NCI-H526 (cell line): ENCODE data around the gene COG4.
"Not testable (repeated sequence)": the region's sequence is repeated elsewhere in the genome, so short reads cannot be mapped to it uniquely, and the experiment has no call there.

Experiments used
- DNase-seq, 2 experiments: peaks; one replicate each; lab custom pipeline; 2025; lab: John Stamatoyannopoulos, UW

The COG4 gene

DNA sequence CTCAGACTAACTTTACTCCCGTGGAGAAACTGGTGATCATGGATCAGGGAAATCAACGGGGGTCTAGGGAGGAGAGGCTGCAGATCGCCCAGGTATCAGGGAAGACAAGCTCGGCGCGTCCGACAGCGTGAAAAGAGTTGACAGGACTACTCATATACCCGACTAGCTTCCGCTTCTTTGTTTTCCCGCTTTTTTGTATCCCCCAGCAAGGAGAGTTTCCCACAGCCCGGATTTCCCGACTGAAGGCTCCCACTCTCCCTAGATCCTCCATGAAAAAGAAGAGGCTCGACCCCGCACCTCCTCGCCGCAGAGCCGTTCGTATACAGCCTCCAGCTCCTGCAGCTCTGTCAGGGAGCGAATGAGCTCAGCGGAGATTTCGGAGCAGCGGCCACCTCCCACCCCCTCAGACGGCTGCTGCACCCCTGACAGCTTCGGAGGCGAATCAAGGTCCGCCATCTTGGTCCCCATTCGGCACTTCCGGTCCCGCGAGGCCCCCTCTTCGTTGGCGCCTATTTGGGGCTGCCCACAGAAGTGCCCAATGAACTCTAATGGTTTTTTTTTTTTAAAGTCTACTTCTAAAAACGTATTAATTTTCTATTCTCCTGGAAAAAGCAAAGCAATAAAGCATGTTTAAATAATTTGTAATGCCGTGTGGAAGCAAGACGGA lies at the start of gene COG4:
Gene COG4, minus strand, starts transcription at position 479 of the 667 bp plus-strand sequence. Its CDS starts 11 bp downstream, at position 468.
- DNase-seq, result peak; percentile 63 to 78

DNA sequence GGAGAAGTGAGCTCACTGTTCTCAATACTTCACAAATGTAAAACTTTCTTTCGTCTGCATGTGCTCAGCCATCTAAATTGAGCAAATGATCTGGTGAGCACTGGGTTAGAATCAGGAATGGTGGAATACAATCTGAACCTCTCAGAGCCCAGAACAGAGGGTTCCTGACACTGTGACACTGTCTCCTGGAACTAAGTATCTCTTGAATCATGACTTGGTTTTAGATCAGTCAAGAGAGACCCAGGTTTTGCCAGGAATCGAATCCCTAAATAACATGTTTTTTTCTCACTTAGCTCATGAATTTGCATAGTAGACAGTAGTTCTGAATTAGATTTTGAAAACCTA lies 49.5 kb upstream of the COG4 start:
- DNase-seq, result no peak

DNA sequence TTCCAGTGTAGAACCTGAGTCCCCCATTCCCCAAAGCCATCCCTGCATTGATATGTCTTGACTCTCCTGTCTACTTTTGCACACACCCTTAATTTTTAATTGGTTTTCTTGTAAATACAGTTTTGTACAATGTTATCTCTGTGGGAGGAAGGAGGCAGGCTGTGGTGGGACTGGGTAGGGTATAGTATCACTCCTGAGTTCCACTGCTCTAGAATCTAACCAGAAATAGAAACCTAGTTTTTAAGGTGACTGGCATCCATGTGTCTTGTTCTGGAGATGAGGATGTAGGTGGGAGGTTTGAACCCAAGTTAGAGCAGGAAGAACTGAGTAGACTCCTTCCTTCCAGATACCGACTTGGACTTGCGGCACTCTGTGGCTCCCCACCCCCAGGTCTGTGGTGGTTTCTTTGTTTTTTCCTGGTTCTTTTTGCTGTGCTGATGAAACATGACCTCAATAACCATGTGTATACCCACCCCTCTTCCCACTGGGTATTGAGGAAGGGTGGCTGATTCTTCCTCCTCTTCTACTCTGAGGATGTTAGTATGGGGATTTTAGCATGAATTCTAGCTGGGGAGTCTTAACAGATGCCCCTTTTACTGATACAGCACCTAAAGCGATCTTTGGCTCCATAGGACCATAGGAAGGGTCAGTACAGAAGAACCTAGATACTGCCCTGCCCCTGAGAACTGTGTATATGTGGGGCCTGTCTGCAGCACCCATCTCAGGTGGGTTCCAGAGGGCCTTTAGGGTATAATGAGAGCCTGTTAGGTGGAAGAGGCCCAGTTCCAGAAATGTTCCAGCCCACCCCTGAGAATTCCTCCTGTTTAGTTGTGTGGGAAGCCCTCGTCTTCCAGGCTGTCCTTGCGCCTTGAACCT lies 48.9 kb upstream of the COG4 start:
- no peak for DNase-seq

DNA sequence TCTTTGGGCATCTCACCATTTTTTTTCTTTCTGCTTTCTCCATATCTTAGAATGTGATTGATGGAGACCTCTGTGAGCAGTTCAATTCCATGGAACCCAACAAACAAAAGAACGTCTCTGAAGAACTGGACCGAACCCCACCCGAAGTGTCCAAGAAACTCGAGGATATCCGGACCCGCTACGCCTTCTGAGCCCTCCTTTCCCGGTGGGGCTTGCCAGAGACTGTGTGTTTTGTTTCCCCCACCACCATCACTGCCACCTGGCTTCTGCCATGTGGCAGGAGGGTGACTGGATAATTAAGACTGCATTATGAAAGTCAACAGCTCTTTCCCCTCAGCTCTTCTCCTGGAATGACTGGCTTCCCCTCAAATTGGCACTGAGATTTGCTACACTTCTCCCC lies 48.3 kb upstream of the COG4 start:
- no peak for DNase-seq

DNA sequence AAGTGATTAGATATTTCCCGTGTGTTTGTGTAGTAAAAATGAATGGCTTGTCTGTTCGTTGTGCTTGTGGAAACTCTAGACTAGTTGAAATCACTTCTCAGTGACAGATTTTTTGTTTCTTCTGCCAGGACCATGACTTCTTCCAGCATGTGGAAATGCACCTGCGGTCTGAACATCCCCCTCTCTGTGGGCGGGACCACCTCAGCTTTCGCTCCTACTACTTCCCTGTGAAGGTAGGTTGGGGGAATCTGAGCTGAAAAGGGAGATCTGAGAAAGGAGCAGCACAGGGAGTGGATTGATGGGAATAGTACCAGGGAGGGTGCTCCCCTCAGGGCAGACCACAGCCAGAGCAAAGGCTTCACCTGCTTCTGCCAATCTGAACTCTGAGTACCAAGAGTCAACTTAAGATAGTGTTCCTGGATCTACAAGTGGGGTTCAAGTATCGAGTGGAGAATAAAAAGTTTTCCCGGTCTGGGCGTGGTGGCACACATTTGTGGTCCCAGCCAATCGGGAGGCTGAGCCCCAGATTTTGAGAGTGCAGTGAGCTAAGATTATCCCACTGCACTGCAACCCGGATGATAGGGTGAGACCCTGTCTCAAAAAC lies 47.7 kb upstream of the COG4 start:
- no peak for DNase-seq

DNA sequence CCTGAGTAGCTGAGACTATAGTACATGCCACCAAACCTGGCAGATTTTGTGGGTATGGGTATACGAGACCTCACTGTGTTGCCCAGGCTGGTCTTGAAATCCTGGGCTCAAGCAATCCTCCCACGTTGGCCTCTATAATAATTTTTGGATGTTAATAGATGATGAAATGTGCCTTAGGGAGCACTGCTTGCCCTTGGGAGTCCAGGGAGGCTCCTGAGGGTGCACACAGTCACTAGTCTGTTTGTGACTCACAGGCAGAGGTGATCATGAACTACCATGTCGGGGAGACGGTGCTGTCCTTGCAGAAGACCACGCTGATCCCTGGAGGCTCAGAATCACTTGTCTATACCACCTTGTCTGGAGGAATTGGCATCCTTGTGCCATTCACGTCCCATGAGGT lies 46.4 kb upstream of the COG4 start:
- no peak for DNase-seq

DNA sequence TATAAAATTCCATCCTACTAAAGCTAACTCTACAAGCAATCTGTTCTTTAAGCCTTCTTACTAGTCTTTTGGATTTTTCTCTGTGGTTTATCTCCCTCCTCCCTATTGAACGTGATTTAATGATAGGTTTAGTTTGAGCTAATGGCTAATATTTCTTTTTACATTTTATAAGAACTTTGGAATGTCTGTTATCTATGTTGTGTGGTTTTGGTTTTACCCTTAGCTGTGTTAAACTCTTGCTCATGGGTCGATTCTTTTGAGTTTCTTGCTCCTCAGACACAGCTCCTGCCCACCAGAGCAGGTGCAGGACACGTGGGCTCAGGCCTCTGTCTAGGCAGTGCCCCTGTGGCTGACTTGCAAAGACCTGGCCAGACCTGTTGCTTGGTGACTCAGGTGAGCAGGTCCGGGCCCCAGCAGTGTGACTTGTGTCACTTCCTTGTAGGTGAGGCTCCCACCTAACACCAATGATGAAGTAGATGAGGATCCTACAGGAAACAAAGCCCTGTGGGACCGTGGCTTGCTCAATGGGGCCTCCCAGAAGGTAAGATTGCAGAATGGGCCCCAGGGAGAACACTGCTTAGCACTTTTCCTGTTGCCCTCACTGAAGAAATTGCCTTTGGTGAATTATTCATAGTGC lies 45.4 kb upstream of the COG4 start:
- no peak for DNase-seq

DNA sequence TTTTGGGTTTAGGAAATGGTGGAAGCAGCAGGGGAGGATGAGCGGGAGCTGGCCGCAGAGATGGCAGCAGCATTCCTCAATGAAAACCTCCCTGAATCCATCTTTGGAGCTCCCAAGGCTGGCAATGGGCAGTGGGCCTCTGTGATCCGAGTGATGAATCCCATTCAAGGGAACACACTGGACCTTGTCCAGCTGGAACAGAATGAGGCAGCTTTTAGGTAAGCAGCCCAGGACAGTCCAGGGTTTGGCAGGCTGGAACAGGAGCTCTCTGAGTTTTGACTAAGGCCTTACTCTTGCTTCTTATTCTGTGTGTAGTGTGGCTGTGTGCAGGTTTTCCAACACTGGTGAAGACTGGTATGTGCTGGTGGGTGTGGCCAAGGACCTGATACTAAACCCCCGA lies 41.7 kb upstream of the COG4 start:
- no peak for DNase-seq

DNA sequence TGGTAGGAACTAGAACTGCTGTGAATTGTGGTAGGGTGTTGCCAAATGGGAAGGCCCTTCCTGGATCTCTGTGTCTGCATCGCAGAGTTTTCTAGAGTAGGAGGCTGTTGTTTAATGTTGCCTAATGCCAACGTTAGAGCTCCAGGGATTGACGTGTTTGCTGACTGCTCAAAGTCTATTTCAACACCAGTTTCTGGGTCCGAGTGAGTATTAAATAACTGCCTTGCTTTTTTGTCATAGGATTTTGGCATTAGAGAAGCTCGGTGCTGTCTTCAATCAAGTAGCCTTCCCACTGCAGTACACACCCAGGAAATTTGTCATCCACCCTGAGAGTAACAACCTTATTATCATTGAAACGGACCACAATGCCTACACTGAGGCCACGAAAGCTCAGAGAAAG lies 40.3 kb upstream of the COG4 start:
- no peak for DNase-seq

DNA sequence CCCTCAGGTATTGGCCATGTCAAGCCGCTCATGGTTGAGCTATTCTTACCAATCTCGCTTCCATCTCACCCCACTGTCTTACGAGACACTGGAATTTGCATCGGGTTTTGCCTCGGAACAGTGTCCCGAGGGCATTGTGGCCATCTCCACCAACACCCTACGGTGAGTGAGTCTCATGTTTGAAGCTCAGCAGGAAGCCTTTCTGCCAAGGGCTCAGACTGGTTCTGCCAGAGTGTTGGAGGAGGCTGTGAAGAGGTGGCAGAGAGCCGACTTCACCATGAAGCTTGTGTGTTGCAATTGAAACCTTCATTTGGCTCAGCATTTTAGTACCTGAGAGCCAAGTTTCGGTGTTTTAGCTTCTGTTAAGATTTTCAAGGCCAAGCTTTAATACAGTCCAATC lies 38.3 kb upstream of the COG4 start:
- DNase-seq, result peak in 1 of 2 experiments; percentile 5

DNA sequence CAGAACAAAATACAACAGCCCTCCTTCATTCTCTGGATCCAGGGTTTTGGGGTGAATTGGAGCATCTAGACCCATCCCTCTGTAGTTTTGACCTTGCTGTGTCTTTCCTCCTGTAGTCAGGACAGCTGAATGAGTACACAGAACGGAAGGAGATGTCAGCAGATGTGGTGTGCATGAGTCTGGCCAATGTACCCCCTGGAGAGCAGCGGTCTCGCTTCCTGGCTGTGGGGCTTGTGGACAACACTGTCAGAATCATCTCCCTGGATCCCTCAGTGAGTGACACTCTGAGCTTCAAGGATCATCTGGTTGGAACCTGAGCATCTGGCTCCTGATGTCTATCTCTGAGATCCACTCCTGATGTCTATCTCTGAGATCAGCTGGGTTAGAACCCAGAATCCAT lies 32.7 kb upstream of the COG4 start:
- no peak for DNase-seq

DNA sequence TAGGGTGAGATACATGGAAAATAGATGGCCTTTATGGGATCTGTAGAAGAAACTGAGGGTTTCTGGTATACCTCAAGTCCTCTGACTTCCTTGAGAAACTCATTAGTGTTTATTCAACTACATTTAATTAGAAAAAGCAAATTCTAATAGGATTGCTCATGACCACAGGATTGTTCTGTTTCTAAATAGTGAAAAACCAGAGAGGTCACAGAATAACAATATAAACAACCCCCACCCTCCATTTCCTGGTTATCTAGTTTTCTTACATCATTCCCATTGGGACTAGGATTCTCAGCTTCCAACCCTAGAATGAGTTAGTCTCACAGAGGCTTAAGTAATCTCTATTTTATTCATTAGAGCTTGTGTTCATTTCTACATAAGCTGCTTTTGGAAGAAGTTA lies 30.3 kb upstream of the COG4 start:
- no peak for DNase-seq

DNA sequence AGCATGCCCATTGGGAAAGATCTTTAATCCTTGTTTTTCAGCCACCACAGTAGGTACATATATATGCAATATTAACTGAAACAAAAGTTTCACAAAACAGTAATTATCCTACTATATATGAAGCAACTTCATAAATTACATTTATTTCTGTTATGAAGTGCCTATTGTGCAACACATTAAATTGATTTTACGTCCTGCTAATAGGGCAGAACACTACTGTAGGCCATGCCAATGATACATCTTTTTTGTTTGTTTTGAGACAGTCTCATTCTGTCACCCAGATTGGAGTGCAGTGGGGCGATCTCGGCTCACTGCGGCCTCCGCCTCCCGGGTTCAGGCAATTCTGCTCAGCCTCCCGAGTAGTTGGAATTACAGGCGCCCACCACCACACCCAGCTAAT lies 29.3 kb upstream of the COG4 start:
- no peak for DNase-seq

DNA sequence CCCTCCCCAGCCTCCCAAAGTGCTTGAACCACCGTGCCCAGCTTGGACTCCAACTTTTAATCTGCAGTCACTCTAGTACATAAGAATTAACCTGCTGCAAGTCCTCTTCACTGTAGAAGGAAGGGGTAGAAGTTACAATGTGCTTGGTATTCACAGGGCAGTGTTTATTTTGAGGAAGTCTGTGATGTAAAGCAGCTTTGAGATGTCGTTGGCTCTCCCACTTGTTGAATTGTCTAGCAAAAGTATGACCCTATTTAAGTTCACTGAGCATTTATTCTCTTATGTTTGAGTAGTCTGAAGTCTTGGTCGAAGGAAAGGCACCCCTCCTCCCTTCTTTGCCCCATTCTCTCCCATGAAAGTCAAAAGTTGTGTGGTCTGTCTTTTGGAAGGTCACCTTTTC lies 28.4 kb upstream of the COG4 start:
- no peak for DNase-seq

DNA sequence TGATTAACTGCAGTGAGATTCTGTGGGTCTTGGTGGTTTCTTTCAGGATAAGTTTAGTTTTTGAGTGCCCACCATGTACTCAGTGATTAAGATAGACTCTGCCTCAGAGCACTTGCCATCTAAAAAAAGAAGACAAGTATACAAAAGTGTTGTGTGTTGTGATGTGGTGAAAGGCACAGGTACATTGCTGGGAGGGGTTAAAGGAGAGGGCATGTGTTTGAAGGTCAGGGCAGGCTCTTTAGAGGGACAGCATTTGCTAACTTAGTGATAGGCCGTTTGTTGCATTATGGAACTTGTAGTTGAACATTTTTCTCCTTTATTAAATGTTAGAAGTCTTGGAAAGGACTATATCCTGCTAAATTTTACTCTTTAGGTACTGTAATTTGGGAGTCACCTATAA lies 26.7 kb upstream of the COG4 start:
- DNase-seq, result no peak

DNA sequence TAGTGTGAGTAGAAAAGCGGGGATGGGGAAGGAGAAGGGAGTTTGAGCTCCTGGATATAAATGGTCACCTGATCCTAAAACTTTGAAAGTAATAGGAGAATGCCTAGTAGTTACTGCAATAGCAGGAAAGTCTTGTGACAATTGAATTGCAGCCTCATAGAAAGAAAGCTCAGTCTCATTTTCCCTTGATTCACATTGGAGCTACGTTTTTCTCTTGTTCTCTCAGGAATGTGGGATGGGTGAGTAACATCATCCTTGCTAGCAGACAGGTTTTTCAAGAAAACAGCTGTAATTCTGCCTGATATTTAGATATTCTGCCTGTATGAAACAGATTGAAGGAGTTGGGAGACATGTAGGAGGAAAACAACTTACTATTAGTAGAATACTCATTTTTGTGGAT lies 25.6 kb upstream of the COG4 start:
- no peak for DNase-seq

DNA sequence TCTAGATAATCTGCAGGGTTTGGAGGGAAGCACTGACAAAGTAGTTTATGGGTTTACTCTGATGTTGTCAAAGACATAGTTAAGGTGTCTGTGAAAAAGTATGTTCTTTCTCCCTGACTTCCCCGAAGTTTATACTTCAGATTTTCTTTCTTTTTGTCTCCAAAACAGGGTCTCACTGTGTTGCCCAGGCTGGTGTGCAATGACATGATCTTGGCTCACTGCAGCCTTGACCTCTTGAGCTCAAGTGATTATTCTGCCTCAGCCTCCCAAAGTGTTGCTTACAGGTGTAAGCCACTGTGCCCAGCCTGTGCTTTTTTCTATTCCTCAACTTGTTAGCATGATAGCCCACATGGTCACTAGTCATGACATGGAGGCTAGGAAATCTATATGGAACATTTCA lies 21.2 kb upstream of the COG4 start:
- DNase-seq, result no peak

DNA sequence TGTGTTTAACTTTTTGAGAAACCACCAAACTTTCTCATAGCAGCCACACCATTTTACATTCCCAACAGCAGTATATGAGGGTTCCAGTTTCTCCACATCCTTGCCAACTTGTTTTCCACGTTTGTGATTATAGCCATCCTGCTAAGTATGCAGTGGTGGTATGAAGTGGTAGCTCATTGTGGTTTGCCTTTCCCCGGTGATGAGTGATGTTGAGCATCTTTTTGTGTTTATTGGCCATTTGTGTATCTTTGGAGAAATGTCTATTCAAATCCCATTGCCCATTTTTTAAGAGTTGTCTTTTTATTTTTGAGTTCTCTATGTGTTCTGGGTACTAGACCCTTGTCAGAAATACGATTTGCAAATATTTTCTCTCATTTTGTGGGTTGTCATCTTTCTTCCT lies 17.6 kb upstream of the COG4 start:
- no peak for DNase-seq

DNA sequence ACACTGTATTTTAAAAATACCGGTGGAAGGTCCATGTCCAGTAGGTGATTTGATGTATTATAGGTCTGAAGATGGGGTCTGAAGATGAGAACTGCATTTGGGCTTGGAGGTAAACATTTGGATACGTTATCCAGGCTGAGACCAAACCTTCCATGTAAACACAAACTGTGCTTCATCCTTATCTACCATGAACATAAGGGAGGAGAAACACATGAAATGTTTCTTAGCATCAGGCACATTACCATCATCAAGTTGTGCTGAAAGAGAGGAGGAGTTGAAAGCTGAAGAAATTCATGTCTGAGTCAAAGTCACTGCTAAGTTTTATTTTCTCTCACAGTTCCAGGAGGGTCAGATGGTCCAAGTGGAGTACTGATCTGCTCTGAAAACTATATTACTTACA lies 11.6 kb upstream of the COG4 start:
- no peak for DNase-seq

DNA sequence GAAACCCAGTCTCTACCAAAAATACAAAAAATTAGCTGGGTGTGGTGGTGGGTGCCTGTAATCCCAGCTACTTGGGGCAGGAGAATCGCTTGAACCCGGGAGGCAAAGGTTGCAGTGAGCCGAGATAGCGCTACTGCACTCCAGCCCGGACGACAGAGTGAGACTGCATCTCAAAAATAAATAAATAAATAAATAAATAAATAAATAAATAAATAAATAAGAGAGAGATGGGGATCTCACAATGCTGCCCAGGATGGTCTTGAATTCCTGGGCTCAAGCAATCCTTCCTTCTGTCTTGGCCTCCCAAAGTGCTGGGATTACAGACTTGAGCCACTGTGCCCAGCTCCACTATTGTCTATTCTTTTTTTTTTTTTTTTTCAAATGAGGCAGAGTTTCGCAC lies 6.6 kb upstream of the COG4 start:
- not testable (repeated sequence) for DNase-seq

DNA sequence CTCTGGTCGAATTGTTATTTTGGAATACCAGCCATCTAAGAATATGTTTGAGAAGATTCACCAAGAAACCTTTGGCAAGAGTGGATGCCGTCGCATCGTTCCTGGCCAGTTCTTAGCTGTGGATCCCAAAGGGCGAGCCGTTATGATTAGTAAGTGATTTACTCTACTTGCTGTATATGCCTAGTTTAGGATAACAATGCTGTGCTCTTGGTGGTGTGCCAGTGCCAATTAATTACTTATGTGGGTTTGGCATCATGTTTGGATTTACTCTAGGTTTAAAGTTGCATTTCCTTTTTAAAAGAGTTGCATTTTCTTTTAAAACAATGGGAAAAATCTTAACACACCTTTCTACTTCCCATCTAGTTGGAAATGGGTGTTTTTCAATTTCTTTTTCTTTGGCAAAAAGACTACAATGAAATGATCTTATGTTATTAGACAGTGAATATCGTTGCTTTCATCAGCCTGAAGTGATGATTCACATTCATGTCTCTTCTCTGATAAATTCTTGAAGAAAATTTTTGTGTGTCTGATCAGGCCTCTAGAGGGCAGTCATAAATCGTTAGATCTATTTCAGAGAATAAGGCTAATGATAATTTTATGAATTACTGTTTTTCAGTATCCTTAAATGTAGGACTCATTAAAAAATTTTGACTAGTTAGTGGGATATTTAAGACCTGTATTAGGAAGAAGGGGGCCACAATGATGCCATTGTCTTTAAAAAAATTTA lies 5.9 kb upstream of the COG4 start:
- DNase-seq, result peak in 1 of 2 experiments; percentile 33

DNA sequence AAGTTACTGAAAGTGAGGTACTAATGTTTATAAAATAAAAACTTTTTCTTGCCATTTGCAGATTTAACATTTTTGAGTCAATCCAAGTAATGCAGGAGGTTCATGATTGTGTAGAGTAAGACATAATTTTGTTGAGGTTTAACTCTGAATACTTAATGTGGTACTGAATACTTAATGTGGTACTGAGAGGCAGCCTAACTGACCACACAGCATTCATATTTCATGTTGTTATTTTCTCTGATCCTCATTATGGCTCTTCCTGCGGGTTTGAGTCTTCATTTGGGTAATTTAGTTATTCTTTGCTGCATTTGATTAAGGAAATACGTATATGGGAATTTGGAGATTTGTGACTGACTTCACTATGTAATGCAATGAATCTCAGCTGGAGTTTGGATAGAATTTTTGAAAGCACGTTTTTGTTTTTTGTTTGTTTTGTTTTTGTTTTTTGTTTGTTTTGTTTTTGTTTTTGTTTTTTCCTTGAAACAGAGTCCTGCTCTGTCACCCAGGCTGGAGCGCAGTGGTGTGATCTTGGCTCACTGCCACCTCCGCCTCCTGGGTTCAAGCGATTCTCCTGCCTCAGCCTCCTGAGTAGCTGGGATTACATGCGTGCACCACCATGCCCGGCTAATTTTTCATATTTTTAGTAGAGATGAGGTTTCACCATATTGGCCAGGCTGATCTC lies 4.1 kb upstream of the COG4 start:
- no peak for DNase-seq
